ENCODE results near the gene PARP9.

DNA sequence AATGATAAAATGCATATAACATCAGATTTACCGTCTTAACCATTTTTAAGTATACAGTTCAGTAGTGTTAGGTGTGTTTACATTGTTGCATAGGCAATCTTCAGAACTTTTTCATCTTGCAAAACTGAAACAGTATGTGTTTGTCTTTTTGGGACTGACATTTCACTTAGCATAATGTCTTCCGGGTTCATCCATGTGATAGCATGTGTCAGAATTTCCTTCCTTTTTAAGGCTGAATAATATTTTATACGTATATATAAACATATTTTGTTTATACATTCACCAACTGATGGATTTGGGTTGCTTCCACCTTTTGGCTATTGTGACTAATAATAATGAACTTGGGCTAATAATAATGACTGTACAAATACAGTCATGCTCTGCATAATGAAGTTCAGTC, 16.4 kb upstream of the PARP9 start:
- TF ChIP-seq PTBP1 (IDR thresholded peaks at IDR 0.05; ENCODE audit: low read depth, low read length, poor library complexity, severe bottlenecking) (no peak), MED8 (CRISPR knock-in tag; IDR thresholded peaks at IDR 0.05; ENCODE audit: insufficient replicate concordance) (no peak), CREB1 (IDR thresholded peaks at IDR 0.05) (no peak), CREB1 (CRISPR knock-in tag; IDR thresholded peaks at IDR 0.05) (no peak)
- TF ChIP-seq, protein P1, sequence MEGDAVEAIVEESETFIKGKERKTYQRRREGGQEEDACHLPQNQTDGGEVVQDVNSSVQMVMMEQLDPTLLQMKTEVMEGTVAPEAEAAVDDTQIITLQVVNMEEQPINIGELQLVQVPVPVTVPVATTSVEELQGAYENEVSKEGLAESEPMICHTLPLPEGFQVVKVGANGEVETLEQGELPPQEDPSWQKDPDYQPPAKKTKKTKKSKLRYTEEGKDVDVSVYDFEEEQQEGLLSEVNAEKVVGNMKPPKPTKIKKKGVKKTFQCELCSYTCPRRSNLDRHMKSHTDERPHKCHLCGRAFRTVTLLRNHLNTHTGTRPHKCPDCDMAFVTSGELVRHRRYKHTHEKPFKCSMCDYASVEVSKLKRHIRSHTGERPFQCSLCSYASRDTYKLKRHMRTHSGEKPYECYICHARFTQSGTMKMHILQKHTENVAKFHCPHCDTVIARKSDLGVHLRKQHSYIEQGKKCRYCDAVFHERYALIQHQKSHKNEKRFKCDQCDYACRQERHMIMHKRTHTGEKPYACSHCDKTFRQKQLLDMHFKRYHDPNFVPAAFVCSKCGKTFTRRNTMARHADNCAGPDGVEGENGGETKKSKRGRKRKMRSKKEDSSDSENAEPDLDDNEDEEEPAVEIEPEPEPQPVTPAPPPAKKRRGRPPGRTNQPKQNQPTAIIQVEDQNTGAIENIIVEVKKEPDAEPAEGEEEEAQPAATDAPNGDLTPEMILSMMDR (CRISPR knock-in tag; IDR thresholded peaks at IDR 0.05): no peak
